H1 (cell line): Measurements from ENCODE around the gene PET100.

Source experiments
- HDAC2 ChIP-seq, 2 experiments: fragments of 300-600 bp in 1 of 2; sonication (generic) in 1 of 2; IDR thresholded peaks; 2 replicates each; pipeline ENCODE4 v1.6.1; 2011 to 2012; ENCODE audit warnings: low read depth in 2 of 2, low read length in 2 of 2, mild to moderate bottlenecking in 2 of 2, moderate library complexity in 2 of 2, borderline replicate concordance in 1 of 2, inconsistent platforms in 1 of 2
- POLR2A ChIP-seq, 2 experiments: IDR thresholded peaks; 1 replicate in 1 of 2; 2 replicates in 1 of 2; pipeline ENCODE4 v1.6.1; 2011; ENCODE audit warnings: low read depth in 2 of 2, low read length in 2 of 2, mild to moderate bottlenecking in 2 of 2; ENCODE audit errors: control extremely low read depth in 1 of 2
- SIN3A ChIP-seq, 2 experiments: IDR thresholded peaks in 1 of 2; conservative IDR thresholded peaks in 1 of 2; 2 replicates each; pipeline ENCODE4 v1.6.1; 2011 to 2012; ENCODE audit warnings: low read length in 2 of 2, improper control_type of control experiment in 1 of 2, low read depth in 1 of 2, mild to moderate bottlenecking in 1 of 2

- no peak for TF ChIP-seq SIN3A (conservative IDR thresholded peaks at IDR 0.05 in 1 of 2, IDR thresholded peaks at IDR 0.05 in 1 of 2; ENCODE audit: low read depth in 1 of 2, low read length in 2 of 2)
- TF ChIP-seq POLR2A (IDR thresholded peaks at IDR 0.05; ENCODE audit: control extremely low read depth in 1 of 2, low read depth in 2 of 2, low read length in 2 of 2) = no peak
- TF ChIP-seq HDAC2 (IDR thresholded peaks at IDR 0.05; ENCODE audit: borderline replicate concordance in 1 of 2, low read depth in 2 of 2, low read length in 2 of 2) = no peak
Measured at GRCh38 chr19:7600721-7601120, 28.9 kb upstream of the PET100 start.
